ENCODE data around the gene NDUFA1.
"Not testable (repeated sequence)": the region's sequence is repeated elsewhere in the genome, so short reads cannot be mapped to it uniquely, and the experiment has no call there.

Gene NDUFA1

DNA sequence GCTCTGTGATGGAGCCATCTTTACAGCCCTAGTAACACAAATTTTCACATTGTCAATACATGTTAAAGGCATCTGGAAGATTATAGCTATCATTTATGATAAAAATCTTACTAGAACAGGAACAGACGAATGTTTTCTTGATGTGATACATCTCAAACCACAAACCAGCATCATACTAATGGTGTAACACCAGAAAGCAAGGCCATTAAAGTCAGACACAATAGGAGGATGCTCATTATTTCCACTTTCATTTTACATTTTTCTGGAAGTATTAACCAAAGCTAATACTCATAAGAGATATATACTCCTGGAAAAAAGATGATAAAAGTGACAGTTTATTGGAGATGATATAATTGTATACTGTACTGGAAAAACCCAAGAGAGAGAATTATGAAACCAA lies 29.3 kb downstream of the NDUFA1 start:
- no peak for DNase-seq (ENCODE audit: low read depth in 2 of 3, low spot score in 2 of 3)

DNA sequence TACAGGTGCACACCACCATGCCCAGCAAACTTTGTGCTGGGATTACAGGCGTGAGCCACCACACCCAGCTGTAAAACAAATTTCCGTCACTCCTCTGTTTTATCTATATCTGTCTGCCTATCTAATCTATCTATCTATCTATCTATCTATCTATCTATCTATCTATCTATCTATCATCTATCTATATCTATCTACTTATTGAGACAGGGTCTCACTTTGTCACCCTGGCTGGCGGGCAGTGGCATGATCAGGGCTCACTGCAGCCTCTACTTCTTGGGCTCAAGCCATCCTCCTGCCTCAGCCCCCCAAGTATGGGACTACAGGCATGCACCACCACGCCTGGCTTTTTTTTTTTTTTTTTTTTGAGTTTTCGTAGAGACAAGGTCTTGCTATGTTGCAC lies 44.7 kb downstream of the NDUFA1 start:
- DNase-seq (ENCODE audit: low read depth in 2 of 3, low spot score in 2 of 3) = no peak

DNA sequence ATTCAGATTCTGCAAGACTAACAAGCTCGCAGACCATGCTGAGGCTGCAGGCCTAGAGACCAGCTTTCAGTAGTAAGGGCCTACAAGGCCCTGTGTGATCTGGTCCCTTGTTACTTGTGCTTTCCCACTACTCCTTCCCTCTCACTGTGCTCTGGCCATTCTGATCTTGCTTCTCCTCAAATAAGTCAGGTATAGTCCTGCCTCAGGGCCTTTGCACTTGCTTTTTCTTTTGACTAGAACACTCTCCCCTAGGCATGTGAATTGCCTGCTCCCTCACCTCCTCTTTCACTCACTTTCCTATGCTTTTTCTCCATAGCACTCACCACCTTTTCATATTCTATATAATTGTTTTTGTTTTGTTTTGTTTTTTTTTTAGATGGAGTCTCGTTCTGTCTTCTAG lies 46.2 kb downstream of the NDUFA1 start:
- DNase-seq (ENCODE audit: low read depth in 2 of 3, low spot score in 2 of 3) = no peak

DNA sequence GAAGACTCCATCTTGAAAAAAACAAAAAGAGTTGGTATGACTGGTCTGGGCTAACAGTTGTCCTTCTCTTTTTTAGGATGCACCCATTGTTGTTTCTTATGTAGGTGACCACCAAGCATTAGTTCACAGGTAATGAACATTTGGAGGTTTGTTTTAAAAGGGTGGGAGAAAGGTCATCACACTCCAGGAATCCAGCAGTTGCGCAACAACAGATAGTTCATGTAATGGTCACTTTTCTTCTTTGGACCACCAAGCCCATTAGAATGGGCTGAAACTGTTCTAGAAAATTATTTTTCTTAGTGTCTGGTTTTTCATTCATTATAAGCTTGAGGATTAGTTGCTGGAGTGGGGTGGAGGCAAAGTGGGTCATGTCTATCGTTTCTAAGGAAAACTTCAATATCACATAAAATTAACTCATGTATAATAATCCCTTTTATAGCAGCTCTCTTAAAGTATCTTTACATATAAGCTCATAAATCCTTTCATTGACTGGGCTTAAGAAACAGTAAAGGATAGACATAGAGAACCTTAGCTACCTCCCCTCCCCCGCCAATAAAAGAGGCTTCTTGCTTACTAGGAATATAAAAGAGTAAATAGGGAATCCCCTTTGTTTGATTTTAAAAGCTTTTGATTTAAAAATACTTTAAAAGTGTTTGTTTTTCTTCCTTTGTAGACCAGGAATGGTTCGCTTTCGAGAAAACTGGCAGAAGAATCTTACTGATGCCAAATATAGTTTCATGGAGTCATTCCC lies 48.4 kb downstream of the NDUFA1 start:
- no peak for DNase-seq (ENCODE audit: low read depth in 2 of 3, low spot score in 2 of 3)

DNA sequence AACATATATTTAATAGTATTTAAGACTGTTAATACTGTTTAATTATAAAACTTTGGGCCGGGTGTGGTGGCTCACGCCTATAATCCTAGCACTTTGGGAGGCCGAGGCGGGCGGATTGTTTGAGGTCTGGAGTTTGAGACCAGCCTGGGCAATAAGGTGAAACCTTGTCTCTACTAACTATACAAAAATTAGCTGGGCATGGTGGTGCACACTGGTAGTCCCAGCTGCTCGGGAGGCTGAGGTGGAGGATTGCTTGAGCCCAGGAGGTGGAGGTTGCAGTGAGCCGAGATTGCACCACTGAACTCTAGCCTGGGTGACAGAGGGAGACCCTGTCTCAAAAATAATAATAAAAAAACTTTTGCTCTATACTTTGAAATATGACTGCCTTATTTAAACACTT lies 50.8 kb downstream of the NDUFA1 start:
- not testable (repeated sequence) for DNase-seq (ENCODE audit: low read depth in 2 of 3, low spot score in 2 of 3)
